GM12874 (cell line): Measurements from ENCODE around the gene VEPH1.

Experiments used
- CTCF ChIP-seq: IDR thresholded peaks from 2 replicates; pipeline ENCODE4 v1.5.1; 2011; ENCODE audit warnings: low read depth, mild to moderate bottlenecking, control low read depth, low read length, moderate library complexity; ENCODE audit not compliant: insufficient read depth

VEPH1 gene

GRCh38 chr3:157428853-157429252 is 74.4 kb downstream of the VEPH1 start:
- no peak for TF ChIP-seq CTCF

GRCh38 chr3:157427901-157428300 is 75.3 kb downstream of the VEPH1 start:
- no peak for TF ChIP-seq CTCF

DNA sequence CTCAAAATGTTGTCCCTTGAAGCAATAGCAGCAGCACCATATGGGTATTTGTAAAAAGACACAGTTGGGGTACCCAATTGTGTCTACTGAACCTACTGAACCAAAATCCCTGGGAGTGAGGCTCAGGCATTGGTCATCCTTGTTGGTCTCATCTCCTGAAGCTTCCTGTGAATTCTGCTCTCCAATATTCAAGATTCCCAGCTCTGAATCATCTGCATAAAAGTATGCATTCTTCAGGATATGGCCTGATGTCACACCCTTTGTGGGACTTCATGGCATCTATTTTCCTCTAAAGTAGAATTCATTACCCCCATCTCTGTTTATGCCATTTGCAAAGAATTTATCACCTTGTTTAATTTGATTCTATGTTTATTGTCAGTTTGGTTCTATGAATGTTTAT is 79.9 kb downstream of the VEPH1 start:
- TF ChIP-seq CTCF = no peak

GRCh38 chr3:157420606-157421130 is 82.5 kb downstream of the VEPH1 start:
- no peak for TF ChIP-seq CTCF

GRCh38 chr3:157418104-157418503 is 85.1 kb downstream of the VEPH1 start:
- no peak for TF ChIP-seq CTCF

GRCh38 chr3:157417247-157417646 is 86.0 kb downstream of the VEPH1 start:
- no peak for TF ChIP-seq CTCF

GRCh38 chr3:157416347-157417087 is 86.7 kb downstream of the VEPH1 start:
- no peak for TF ChIP-seq CTCF
